GM12878 (cell line): Measurements from ENCODE around the gene PERP. TPM values are rescaled to one million over a fixed set of nuclear protein-coding genes. Genes with fewer than 3 reads are reported as not detected.

Experiments used
- ATAC-seq: fragments of 200-7000 bp; cut with Tn5 transposase; 3 replicates; pipeline ENCODE4 v1.9.1; 2020; ENCODE audit warnings: mild to moderate bottlenecking, moderate library complexity
- BruUV-seq: library from RNA; stranded (reverse); fragments of 400-500 nt; replicated peaks from 2 replicates; lab custom pipeline; 2021; lab: Mats Ljungman, UMichigan
- CTCF ChIA-PET: fragments of 300-600 bp; sonication (Branson Sonifier 250); formaldehyde crosslinking; extraction: SDS; loops from one replicate; lab custom pipeline; 2021; ENCODE audit warnings: inconsistent platforms; lab: Yijun Ruan, JAX
- POLR2A ChIA-PET: fragments of 350-600 bp; formaldehyde crosslinking; extraction: SDS; loops from one replicate; lab custom pipeline; 2021; ENCODE audit warnings: inconsistent platforms; lab: Charles Lee
- RAD21 ChIA-PET: fragments of 300-600 bp; sonication (Branson Sonifier 250); formaldehyde crosslinking; loops from one replicate; lab custom pipeline; 2023; ENCODE audit warnings: antibody characterized with exemption; ENCODE audit not compliant: unreplicated experiment; lab: Charles Lee
- SMC1A ChIA-PET: fragments of 300-600 bp; sonication (Branson Sonifier 250); formaldehyde crosslinking; loops from one replicate; lab custom pipeline; 2023; ENCODE audit not compliant: unreplicated experiment, uncharacterized antibody; lab: Charles Lee
- DNase-seq: peaks from one replicate; pipeline ENCODE4 v3.0.0-alpha.2; 2011; ENCODE audit warnings: low read depth, low spot score
- FAIRE-seq: peaks from 3 replicates; lab custom pipeline; 2011; peaks lifted over from hg19 to GRCh38; lab: Jason Lieb, UNC
- H2AFZ ChIP-seq: 2 replicates; pipeline ENCODE4 v1.6.0; 2011; ENCODE audit warnings: low read depth, low read length, control low read depth; ENCODE audit not compliant: control insufficient read depth
- H3K27ac ChIP-seq: 2 replicates; pipeline ENCODE4 v1.5.1; 2011; ENCODE audit warnings: control low read depth; ENCODE audit not compliant: control insufficient read depth, insufficient read depth
- H3K27me3 ChIP-seq, 2 experiments: replicated peaks in 1 of 2; 2 replicates each; pipeline versions ENCODE4 v1.6.0 to v1.6.1; 2011; ENCODE audit warnings: low read length in 1 of 2; ENCODE audit not compliant: control insufficient read depth in 2 of 2, insufficient read depth in 2 of 2
- H3K36me3 ChIP-seq, 2 experiments: 2 replicates each; pipeline ENCODE4 v1.5.1; 2011; ENCODE audit warnings: low read length in 1 of 2; ENCODE audit not compliant: control insufficient read depth in 2 of 2, insufficient read depth in 2 of 2
- H3K4me1 ChIP-seq: 2 replicates; pipeline ENCODE4 v1.6.1; 2011; ENCODE audit warnings: mild to moderate bottlenecking, low read length, moderate library complexity, mixed read lengths; ENCODE audit not compliant: control insufficient read depth, insufficient read depth
- H3K4me2 ChIP-seq: 2 replicates; pipeline ENCODE4 v1.6.0; 2011; ENCODE audit warnings: control low read depth; ENCODE audit not compliant: control insufficient read depth, insufficient read depth
- H3K4me3 ChIP-seq: fragments of 200-600 bp; sonication (generic); 2 replicates; pipeline ENCODE4 v1.5.1; 2016
- H3K79me2 ChIP-seq: 2 replicates; pipeline ENCODE4 v1.6.0; 2011; ENCODE audit warnings: low read length; ENCODE audit not compliant: control insufficient read depth, insufficient read depth
- H3K9ac ChIP-seq: 2 replicates; pipeline ENCODE4 v1.8.0; 2011; ENCODE audit warnings: low read length, control low read depth, mixed read lengths; ENCODE audit not compliant: control insufficient read depth, insufficient read depth
- H3K9me3 ChIP-seq: replicated peaks from 3 replicates; pipeline ENCODE4 v1.5.1; 2011; ENCODE audit warnings: mild to moderate bottlenecking, low read length; ENCODE audit not compliant: control insufficient read depth, insufficient read depth
- H4K20me1 ChIP-seq: 2 replicates; pipeline ENCODE4 v1.6.0; 2011; ENCODE audit not compliant: control insufficient read depth, insufficient read depth
- BMI1 ChIP-seq: fragments of 450-650 bp; IDR thresholded peaks from 2 replicates; pipeline ENCODE4 v1.6.1; 2016; ENCODE audit warnings: mild to moderate bottlenecking, moderate library complexity, borderline replicate concordance
- CBX5 ChIP-seq: sonication (generic); IDR thresholded peaks from 2 replicates; pipeline ENCODE4 v1.6.1; 2016; ENCODE audit warnings: low read depth, moderate library complexity, mild to moderate bottlenecking, inconsistent platforms
- E4F1 ChIP-seq: fragments of 450-650 bp; IDR thresholded peaks from 2 replicates; pipeline ENCODE4 v1.6.1; 2018; ENCODE audit warnings: borderline replicate concordance, mild to moderate bottlenecking; ENCODE audit not compliant: partially characterized antibody
- HDAC2 ChIP-seq: fragments of 200-600 bp; sonication (generic); IDR thresholded peaks from 2 replicates; pipeline ENCODE4 v1.6.1; 2017
- MTA2 ChIP-seq: fragments of 450-650 bp; IDR thresholded peaks from 2 replicates; pipeline ENCODE4 v1.6.1; 2016; ENCODE audit warnings: low read depth, mild to moderate bottlenecking, moderate library complexity
- PML ChIP-seq: IDR thresholded peaks from 2 replicates; pipeline ENCODE4 v1.6.1; 2012; ENCODE audit warnings: low read length, inconsistent platforms
- in situ Hi-C: fragments of 300-500 bp; cut with MboI; formaldehyde crosslinking; loops from 9 replicates; pipeline ENCODE4 v1.14.3; 2018; ENCODE audit warnings: mixed read lengths
- intact Hi-C: fragments of 100-400 bp; cut with micrococcal nuclease; formaldehyde crosslinking; loops from one replicate; pipeline ENCODE4 v1.14.2; 2022; ENCODE audit not compliant: unreplicated experiment
- polyA plus RNA-seq, 11 experiments: library from polyadenylated mRNA; depleted of rRNA in 4 of 11; unstranded in 6 of 11; stranded (reverse) in 5 of 11; fragments of >200 nt; fragmentation: Nextera tagmentation in 4 of 11; fragmentation: Illumina TruSeq in 1 of 11; extraction: Ambion mirVana in 4 of 11; extraction: Trizol in 1 of 11; gene quantifications; 1 replicate in 1 of 11; 2 replicates in 10 of 11; pipeline versions ENCODE4 v1.2.1 to v1.2.3, GENCODE V29; 2011 to 2016; ENCODE audit warnings: inconsistent platforms in 2 of 11, missing spikeins in 2 of 11, low read depth in 1 of 11
- total RNA-seq, 4 experiments: library from RNA; depleted of rRNA in 3 of 4; stranded (reverse); fragments of >200 nt in 3 of 4; fragmentation: Illumina TruSeq in 1 of 4; extraction: Trizol in 1 of 4; gene quantifications; 2 replicates each; pipeline versions ENCODE4 v1.2.1 to v1.2.3, GENCODE V29; 2013 to 2021
- TF ChIP-seq, protein P1 (sequence below): fragments of 450-650 bp; IDR thresholded peaks from 2 replicates; pipeline ENCODE4 v1.6.1; 2017; ENCODE audit warnings: low read depth, mild to moderate bottlenecking, moderate library complexity

Gene PERP
- total and polyA plus RNA-seq, 10 of the 15 experiments (the other 5 are each of a cell fraction or from before 2014, with no cell fraction given) = 0.37 to 2.4 (median 0.75) TPM

GRCh38 chr6:138089325-138089724 lies 17.9 kb downstream of the PERP start:
- in situ Hi-C loops = no loop called here
- intact Hi-C loops = no loop called here
- no peak overlapping the region for H3K27ac ChIP-seq
- no peak overlapping the region for H3K4me2 ChIP-seq
- TF ChIP-seq HDAC2 (no peak), CBX5 (no peak), BMI1 (no peak), E4F1 (no peak), MTA2 (peak; percentile 38; the same call in 1 of the 2 replicates), PML (no peak)
- TF ChIP-seq, protein P1, sequence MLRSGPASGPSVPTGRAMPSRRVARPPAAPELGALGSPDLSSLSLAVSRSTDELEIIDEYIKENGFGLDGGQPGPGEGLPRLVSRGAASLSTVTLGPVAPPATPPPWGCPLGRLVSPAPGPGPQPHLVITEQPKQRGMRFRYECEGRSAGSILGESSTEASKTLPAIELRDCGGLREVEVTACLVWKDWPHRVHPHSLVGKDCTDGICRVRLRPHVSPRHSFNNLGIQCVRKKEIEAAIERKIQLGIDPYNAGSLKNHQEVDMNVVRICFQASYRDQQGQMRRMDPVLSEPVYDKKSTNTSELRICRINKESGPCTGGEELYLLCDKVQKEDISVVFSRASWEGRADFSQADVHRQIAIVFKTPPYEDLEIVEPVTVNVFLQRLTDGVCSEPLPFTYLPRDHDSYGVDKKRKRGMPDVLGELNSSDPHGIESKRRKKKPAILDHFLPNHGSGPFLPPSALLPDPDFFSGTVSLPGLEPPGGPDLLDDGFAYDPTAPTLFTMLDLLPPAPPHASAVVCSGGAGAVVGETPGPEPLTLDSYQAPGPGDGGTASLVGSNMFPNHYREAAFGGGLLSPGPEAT = no peak
- TF ChIP-seq, all 136 proteins: peak for 1
- Histone ChIP-seq H3K27me3 (peaks cover 1 to 8% of the 10 kb centered on the region in 2 experiments; a peak in 1 of 4 replicates), H2AFZ (no peak overlapping the region), H3K4me3 (no peak overlapping the region), H3K9ac (no peak overlapping the region), H3K4me1 (no peaks in the 10 kb centered on the region), H3K9me3 (no peaks in the 10 kb centered on the region), H3K36me3 (no peaks in the 10 kb centered on the region), H4K20me1 (no peaks in the 10 kb centered on the region), H3K79me2 (no peaks in the 10 kb centered on the region)
- CTCF ChIA-PET = interaction anchor here (0.9 to 1.4 kb wide), 2 partner anchors 28 to 88 kb away, joined by 3 to 5 read pairs; no protein-coding TSS in a partner anchor
- SMC1A ChIA-PET = no interaction called here
- FAIRE-seq (no peak), ATAC-seq (no peak), DNase-seq (no peak)
- no TSS peak for BruUV-seq
- POLR2A ChIA-PET = no interaction called here
- RAD21 ChIA-PET = interaction anchor here (1.2 kb wide), 1 partner anchor 19 kb away, joined by 3 read pairs; no protein-coding TSS in a partner anchor
